H1 (cell line): ENCODE data around the gene ONECUT3. TPM values are rescaled to one million over a fixed set of nuclear protein-coding genes. Genes with fewer than 3 reads are reported as not detected.

ENCODE experiments used
- CTCF ChIA-PET: fragments of 300-600 bp; sonication (Branson Sonifier 250); formaldehyde crosslinking; loops from one replicate; lab custom pipeline; 2021; ENCODE audit not compliant: partially characterized antibody; lab: Charles Lee
- POLR2A ChIA-PET: fragments of 300-600 bp; sonication (Branson Sonifier 250); formaldehyde crosslinking; loops from one replicate; lab custom pipeline; 2021; ENCODE audit warnings: inconsistent platforms; ENCODE audit not compliant: partially characterized antibody; lab: Charles Lee
- DNase-seq, 2 experiments: peaks; one replicate each; pipeline versions ENCODE4 v3.0.0 to v3.0.0-alpha.2; 2010 to 2022; ENCODE audit warnings: low spot score in 2 of 2, low read depth in 1 of 2, mixed read lengths in 1 of 2
- FAIRE-seq: peaks from 2 replicates; lab custom pipeline; 2011; peaks lifted over from hg19 to GRCh38; lab: Jason Lieb, UNC
- H2AFZ ChIP-seq: 2 replicates; pipeline ENCODE4 v1.8.1; 2012; ENCODE audit warnings: low read length, inconsistent platforms
- H2AK5ac ChIP-seq: 2 replicates; pipeline ENCODE4 v1.6.1; 2013; ENCODE audit warnings: low read depth, low read length
- H2BK120ac ChIP-seq: replicated peaks from 2 replicates; pipeline ENCODE3; 2013; ENCODE audit warnings: low read depth, low read length, inconsistent platforms
- H2BK12ac ChIP-seq: 2 replicates; pipeline ENCODE4 v1.6.1; 2013; ENCODE audit warnings: low read depth, low read length
- H2BK15ac ChIP-seq: 2 replicates; pipeline ENCODE4 v1.6.1; 2013; ENCODE audit warnings: low read length
- H2BK20ac ChIP-seq: 2 replicates; pipeline ENCODE4 v1.6.1; 2013; ENCODE audit warnings: low read length
- H2BK5ac ChIP-seq: 2 replicates; pipeline ENCODE4 v1.6.1; 2013; ENCODE audit warnings: low read depth, low read length
- H3K14ac ChIP-seq: 2 replicates; pipeline ENCODE4 v1.6.1; 2013; ENCODE audit warnings: inconsistent platforms; ENCODE audit not compliant: insufficient read length
- H3K18ac ChIP-seq: 2 replicates; pipeline ENCODE4 v1.6.1; 2013; ENCODE audit warnings: low read length; ENCODE audit errors: extremely low read depth
- H3K23ac ChIP-seq: 2 replicates; pipeline ENCODE4 v1.6.1; 2013; ENCODE audit warnings: inconsistent platforms; ENCODE audit not compliant: insufficient read length
- H3K23me2 ChIP-seq: 2 replicates; pipeline ENCODE4 v1.6.1; 2013; ENCODE audit warnings: low read depth, low read length
- H3K27ac ChIP-seq: 2 replicates; pipeline ENCODE4 v1.6.1; 2011; ENCODE audit warnings: low read depth, low read length, inconsistent platforms
- H3K27me3 ChIP-seq, 4 experiments: replicated peaks in 1 of 4; 1 replicate in 1 of 4; 2 replicates in 3 of 4; pipeline versions ENCODE4 v1.6.1 to v1.8.1; 2011 to 2013; ENCODE audit warnings: low read length in 3 of 4, mild to moderate bottlenecking in 3 of 4, inconsistent platforms in 2 of 4, mixed read lengths in 2 of 4, moderate library complexity in 1 of 4; ENCODE audit not compliant: control insufficient read depth in 3 of 4, insufficient read depth in 3 of 4; ENCODE audit errors: extremely low read depth in 1 of 4
- H3K36me3 ChIP-seq, 4 experiments: 2 replicates each; pipeline versions ENCODE4 v1.6.1 to v1.8.1; 2011 to 2013; ENCODE audit warnings: mild to moderate bottlenecking in 4 of 4, low read length in 3 of 4, moderate library complexity in 2 of 4, control low read depth in 1 of 4, inconsistent platforms in 1 of 4; ENCODE audit not compliant: insufficient read depth in 4 of 4, control insufficient read depth in 2 of 4
- H3K4ac ChIP-seq: replicated peaks from 2 replicates; pipeline ENCODE3; 2013; ENCODE audit warnings: low read length, low read depth, mixed read lengths, inconsistent platforms; ENCODE audit not compliant: insufficient read length
- H3K4me1 ChIP-seq, 4 experiments: replicated peaks in 1 of 4; 1 replicate in 1 of 4; 2 replicates in 3 of 4; pipeline versions ENCODE4 v1.6.1 to v1.8.1; 2011 to 2013; ENCODE audit warnings: low read length in 3 of 4, inconsistent platforms in 2 of 4, mixed read lengths in 1 of 4; ENCODE audit not compliant: insufficient read depth in 4 of 4, control insufficient read depth in 3 of 4
- H3K4me2 ChIP-seq, 2 experiments: 2 replicates each; pipeline versions ENCODE4 v1.6.1 to v1.8.1; 2011 to 2013; ENCODE audit warnings: low read depth in 2 of 2, low read length in 2 of 2, control low read depth in 1 of 2, inconsistent platforms in 1 of 2, mild to moderate bottlenecking in 1 of 2; ENCODE audit not compliant: insufficient read depth in 1 of 2
- H3K4me3 ChIP-seq, 4 experiments: fragments of 200-600, 300-600 bp in 1 of 4; sonication (generic), shearing (Covaris generic), sonication (Bioruptor Twin) in 1 of 4; 2 replicates each; pipeline versions ENCODE4 v1.5.1 to v1.8.1; 2011 to 2016; ENCODE audit warnings: low read length in 4 of 4, low read depth in 3 of 4, control low read depth in 2 of 4, inconsistent platforms in 2 of 4, mild to moderate bottlenecking in 2 of 4, mixed read lengths in 1 of 4, moderate library complexity in 1 of 4; ENCODE audit not compliant: insufficient read depth in 2 of 4; ENCODE audit errors: extremely low read depth in 1 of 4
- H3K56ac ChIP-seq: replicated peaks from 2 replicates; pipeline ENCODE3; 2013; ENCODE audit warnings: low read depth, mild to moderate bottlenecking, mixed read lengths, low read length, inconsistent platforms; ENCODE audit not compliant: insufficient read length
- H3K79me1 ChIP-seq: 2 replicates; pipeline ENCODE4 v1.6.1; 2013; ENCODE audit warnings: low read depth, low read length, control low read depth
- H3K79me2 ChIP-seq, 2 experiments: 2 replicates each; pipeline versions ENCODE4 v1.6.1 to v1.8.1; 2012 to 2013; ENCODE audit warnings: low read length in 2 of 2, mild to moderate bottlenecking in 2 of 2, inconsistent platforms in 1 of 2; ENCODE audit not compliant: insufficient read depth in 2 of 2, control insufficient read depth in 1 of 2
- H3K9ac ChIP-seq, 4 experiments: replicated peaks in 1 of 4; 1 replicate in 1 of 4; 2 replicates in 3 of 4; pipeline versions ENCODE4 v1.6.1 to v1.8.1; 2011 to 2013; ENCODE audit warnings: low read depth in 3 of 4, low read length in 3 of 4, control low read depth in 2 of 4, mild to moderate bottlenecking in 2 of 4, moderate library complexity in 2 of 4, inconsistent platforms in 1 of 4; ENCODE audit errors: extremely low read depth in 1 of 4
- H3K9me3 ChIP-seq, 2 experiments: 2 replicates each; pipeline versions ENCODE4 v1.6.1 to v1.8.1; 2012 to 2013; ENCODE audit warnings: mild to moderate bottlenecking in 2 of 2, moderate library complexity in 2 of 2, control low read depth in 1 of 2, inconsistent platforms in 1 of 2, low read depth in 1 of 2, low read length in 1 of 2, mixed read lengths in 1 of 2; ENCODE audit not compliant: insufficient read depth in 2 of 2
- H4K20me1 ChIP-seq, 2 experiments: replicated peaks in 1 of 2; 2 replicates each; pipeline versions ENCODE3 to v1.8.1; 2011 to 2013; ENCODE audit warnings: inconsistent platforms in 2 of 2, low read length in 2 of 2, mild to moderate bottlenecking in 1 of 2; ENCODE audit not compliant: insufficient read depth in 2 of 2, control insufficient read depth in 1 of 2
- H4K5ac ChIP-seq: 2 replicates; pipeline ENCODE4 v1.6.1; 2013; ENCODE audit warnings: low read length, low read depth, mixed read lengths, inconsistent platforms; ENCODE audit not compliant: insufficient read length
- H4K8ac ChIP-seq: 2 replicates; pipeline ENCODE4 v1.8.0; 2013; ENCODE audit warnings: mild to moderate bottlenecking, moderate library complexity, low read length, inconsistent platforms; ENCODE audit not compliant: insufficient read depth; ENCODE audit errors: extremely low read depth
- H4K91ac ChIP-seq: replicated peaks from 2 replicates; pipeline ENCODE3; 2013; ENCODE audit warnings: low read length, mixed read lengths, inconsistent platforms; ENCODE audit not compliant: insufficient read length
- CEBPB ChIP-seq: IDR thresholded peaks from 2 replicates; pipeline ENCODE4 v1.6.1; 2012; ENCODE audit warnings: low read depth, low read length
- CHD1 ChIP-seq: IDR thresholded peaks from 2 replicates; pipeline ENCODE4 v1.6.1; 2012; ENCODE audit warnings: low read depth, low read length, improper control_type of control experiment
- CHD2 ChIP-seq: IDR thresholded peaks from 2 replicates; pipeline ENCODE4 v1.6.1; 2012; ENCODE audit warnings: low read length, improper control_type of control experiment
- EGR1 ChIP-seq: IDR thresholded peaks from 2 replicates; pipeline ENCODE4 v1.6.1; 2011; ENCODE audit warnings: low read depth, low read length, borderline replicate concordance
- EP300 ChIP-seq, 2 experiments: IDR thresholded peaks; 1 replicate in 1 of 2; 2 replicates in 1 of 2; pipeline ENCODE4 v1.6.1; 2011 to 2012; ENCODE audit warnings: low read depth in 2 of 2, low read length in 2 of 2, mild to moderate bottlenecking in 2 of 2, borderline replicate concordance in 1 of 2, inconsistent platforms in 1 of 2, moderate library complexity in 1 of 2
- EZH2 ChIP-seq: fragments of 200-600 bp; sonication (generic); IDR thresholded peaks from 2 replicates; pipeline ENCODE4 v1.7.1; 2012; ENCODE audit warnings: low read depth, mild to moderate bottlenecking, moderate library complexity, low read length, inconsistent platforms; ENCODE audit not compliant: severe bottlenecking
- GABPA ChIP-seq: IDR thresholded peaks from 2 replicates; pipeline ENCODE4 v1.6.1; 2011; ENCODE audit warnings: mild to moderate bottlenecking, low read length, moderate library complexity, borderline replicate concordance; ENCODE audit not compliant: insufficient read depth
- JUN ChIP-seq: IDR thresholded peaks from 2 replicates; pipeline ENCODE4 v1.6.1; 2011; ENCODE audit warnings: low read depth, mild to moderate bottlenecking, improper control_type of control experiment, low read length
- KDM1A ChIP-seq: fragments of 200-600, 300-600 bp; sonication (generic); IDR thresholded peaks from 2 replicates; pipeline ENCODE4 v1.7.1; 2016; ENCODE audit warnings: mild to moderate bottlenecking, low read length, borderline replicate concordance
- POU5F1 ChIP-seq: IDR thresholded peaks from 2 replicates; pipeline ENCODE4 v1.6.1; 2011; ENCODE audit warnings: low read depth, mild to moderate bottlenecking, low read length, moderate library complexity
- RNF2 ChIP-seq: fragments of 200-900, 300-1000 bp; sonication (generic); IDR thresholded peaks from 2 replicates; pipeline ENCODE4 v1.7.1; 2016; ENCODE audit warnings: borderline replicate concordance, low read depth, mild to moderate bottlenecking, antibody characterized with exemption, low read length; ENCODE audit not compliant: poor library complexity, severe bottlenecking; ENCODE audit errors: missing control alignments
- YY1 ChIP-seq: IDR thresholded peaks from 2 replicates; pipeline ENCODE4 v1.6.1; 2011; ENCODE audit warnings: low read depth, mild to moderate bottlenecking, low read length
- WGBS, 2 experiments: shearing (Covaris generic) in 1 of 2; methylation state at CpG; one replicate each; pipeline versions ENCODE4 v1.1.6 to v1.1.7; 2013 to 2015; ENCODE audit warnings: low lambda C conversion rate in 2 of 2, mixed read lengths in 2 of 2, inconsistent platforms in 1 of 2, low coverage in 1 of 2, missing lambda C conversion rate in 1 of 2; ENCODE audit not compliant: insufficient replicate concordance in 2 of 2, insufficient coverage in 1 of 2, insufficient read length in 1 of 2; ENCODE audit errors: extremely low coverage in 1 of 2, missing lambda C conversion rate in 1 of 2; 5-methylcytosine and 5-hydroxymethylcytosine counted together
- polyA plus RNA-seq, 7 experiments: library from polyadenylated mRNA; depleted of rRNA in 3 of 7; stranded (reverse) in 5 of 7; unstranded in 2 of 7; fragments of >200 nt in 5 of 7; fragments of 200-250 nt in 2 of 7; gene quantifications; 1 replicate in 5 of 7; 2 replicates in 1 of 7; 4 replicates in 1 of 7; pipeline versions ENCODE4 v1.2.1 to v1.2.3, GENCODE V29; 2011 to 2013; ENCODE audit warnings: missing spikeins in 2 of 7, mixed read lengths in 2 of 7
- total RNA-seq: library from RNA; stranded (reverse); fragmentation: NEBNext Ultra II Directional; extraction: Animal tissue kit (Norgen Biotek cat#: 25700); gene quantifications from 2 replicates; pipeline ENCODE4 v1.2.1, GENCODE V29; 2021

The ONECUT3 gene
- total and polyA plus RNA-seq, 2 of the 8 experiments (the other 6 are each of a cell fraction or from before 2014, with no cell fraction given), result not detected

DNA sequence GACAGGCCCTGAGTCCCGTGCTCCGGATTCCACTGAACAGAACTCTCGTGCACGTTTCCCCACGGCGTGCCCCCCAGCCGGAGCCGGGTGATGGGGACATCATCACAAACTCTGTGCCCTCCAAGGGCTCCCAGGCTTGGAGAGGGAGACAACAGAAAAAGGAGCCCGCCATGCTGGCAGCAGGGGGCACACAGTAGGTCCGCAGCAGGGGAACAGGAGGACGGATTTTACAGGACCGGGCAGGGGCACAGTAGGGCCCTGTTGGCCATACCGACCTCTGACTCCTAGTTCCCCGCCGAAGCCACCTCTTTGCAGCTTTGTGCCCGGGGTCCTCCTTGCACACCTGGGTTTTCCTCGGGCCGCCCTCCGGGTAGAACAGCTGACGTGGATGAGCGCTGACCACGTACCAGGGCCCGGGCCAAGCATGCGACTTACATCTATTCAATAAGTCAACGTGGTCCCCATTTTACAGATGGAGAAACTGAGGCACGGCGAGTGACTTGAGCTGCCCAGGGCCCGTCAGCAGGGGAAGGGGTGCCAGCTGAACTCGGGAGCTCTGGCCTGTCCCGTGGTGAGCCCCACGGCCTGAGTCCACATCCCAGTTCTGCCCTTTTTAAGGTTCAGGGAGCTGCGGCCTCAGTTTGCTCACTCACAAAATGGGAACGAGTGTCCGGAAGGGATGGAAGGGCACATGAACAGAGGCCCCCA, 10.2 kb upstream of the ONECUT3 start:
- peaks cover 23 to 42% (median 36%) of the 10 kb centered on the region in 4 experiments for H3K27me3 ChIP-seq
- TF ChIP-seq KDM1A, result no peak
- no peak for TF ChIP-seq CEBPB
- no peak for TF ChIP-seq EP300 (IDR thresholded peaks at IDR 0.05; ENCODE audit: borderline replicate concordance in 1 of 2, low read depth in 2 of 2, low read length in 2 of 2)
- no peak for TF ChIP-seq CHD2
- TF ChIP-seq YY1, result no peak
- no peak for TF ChIP-seq POU5F1
- TF ChIP-seq CHD1, result no peak
- TF ChIP-seq EZH2, result no peak
- no peak for TF ChIP-seq EGR1
- no peak for TF ChIP-seq RNF2
- TF ChIP-seq GABPA, result no peak
- TF ChIP-seq JUN, result no peak

More for the DNA sequence above, 10.2 kb upstream of the ONECUT3 start:
- CTCF ChIA-PET, result interaction anchor here (1.4 to 5.2 kb wide), 3 partner anchors 24 to 69 kb away, joined by 6 to 26 read pairs (median 7); no protein-coding TSS in a partner anchor
- FAIRE-seq (no peak), DNase-seq (no peak)
- H3K14ac ChIP-seq, result no peak overlapping the region
- no peak overlapping the region for H2AK5ac ChIP-seq
- H2BK12ac ChIP-seq, result 0 out of 2 replicates have a peak overlapping the region, but pooled peaks have one; percentile 9
- H3K18ac ChIP-seq, result no peak overlapping the region
- H2BK15ac ChIP-seq, result no peak overlapping the region
- peaks cover 0 to 31% (median 23%) of the 10 kb centered on the region in 4 experiments; a peak in 6 of 7 replicates for H3K4me1 ChIP-seq
- no peak overlapping the region for H3K9ac ChIP-seq
- H3K23me2 ChIP-seq, result peaks cover 5% of the 10 kb centered on the region; the same call in 1 of the 2 replicates
- no peaks in the 10 kb centered on the region for H3K79me1 ChIP-seq
- no peak overlapping the region for H3K23ac ChIP-seq
- no peaks in the 10 kb centered on the region for H3K79me2 ChIP-seq
- H4K8ac ChIP-seq, result no peak overlapping the region; the same call in 1 of the 2 replicates
- WGBS, 2 experiments, result 87% methylated on average over 34 of the region's 34 CpGs; no CpG with 5 or more reads in 1 of the 2 experiments
- H4K20me1 ChIP-seq, result peaks cover 0 to 4% of the 10 kb centered on the region in 2 experiments
- no peak overlapping the region for H4K5ac ChIP-seq
- H2BK5ac ChIP-seq, result no peak overlapping the region
- no peak overlapping the region for H3K4ac ChIP-seq
- POLR2A ChIA-PET, result interaction anchor here (1.2 to 2.1 kb wide), 2 partner anchors 9 to 92 kb away, joined by 3 to 6 read pairs; no protein-coding TSS in a partner anchor
- H3K36me3 ChIP-seq, result no peaks in the 10 kb centered on the region
- no peak overlapping the region for H3K27ac ChIP-seq
- no peak overlapping the region for H4K91ac ChIP-seq
- no peak overlapping the region for H2AFZ ChIP-seq
- no peak overlapping the region for H2BK120ac ChIP-seq
- H2BK20ac ChIP-seq, result no peak overlapping the region
- peaks cover 0 to 3% of the 10 kb centered on the region in 2 experiments; a peak in 1 of 4 replicates for H3K9me3 ChIP-seq
- H3K4me2 ChIP-seq, result no peak overlapping the region
- H3K56ac ChIP-seq, result no peak overlapping the region
- no peak overlapping the region for H3K4me3 ChIP-seq
